Panc1 (cell line): ENCODE results near the gene PIK3AP1. TPM values are rescaled to one million over a fixed set of nuclear protein-coding genes. Genes with fewer than 3 reads are reported as not detected.

Source experiments
- ATAC-seq: fragments of 200-7000 bp; cut with Tn5 transposase; 2 replicates; pipeline ENCODE4 v1.9.1; 2020; ENCODE audit warnings: mild to moderate bottlenecking, moderate library complexity
- BruUV-seq: library from RNA; stranded (reverse); fragments of 400-500 nt; replicated peaks from 2 replicates; lab custom pipeline; 2021; lab: Mats Ljungman, UMichigan
- CTCF ChIA-PET: fragments of 300-600 bp; sonication (Branson Sonifier 250); formaldehyde crosslinking; loops from one replicate; lab custom pipeline; 2022; ENCODE audit warnings: antibody characterized with exemption; lab: Charles Lee
- POLR2A ChIA-PET: fragments of 300-600 bp; sonication (Branson Sonifier 250); formaldehyde crosslinking; loops from one replicate; lab custom pipeline; 2022; ENCODE audit warnings: antibody characterized with exemption; lab: Charles Lee
- DNase-seq: peaks from one replicate; pipeline ENCODE4 v3.0.0-alpha.2; 2010; ENCODE audit warnings: low read depth, low spot score
- H3K27ac ChIP-seq: 2 replicates; pipeline ENCODE4 v1.5.1; 2011; ENCODE audit warnings: mild to moderate bottlenecking, low read length, inconsistent platforms
- H3K27me3 ChIP-seq: fragments of 200-500 bp; sonication (Bioruptor generic); 2 replicates; pipeline ENCODE4 v1.6.0; 2014; ENCODE audit warnings: low read length, inconsistent platforms; ENCODE audit not compliant: control insufficient read depth, insufficient read depth
- H3K36me3 ChIP-seq: fragments of 200-500 bp; sonication (Bioruptor generic); 2 replicates; pipeline ENCODE4 v1.5.1; 2014; ENCODE audit warnings: inconsistent platforms, mild to moderate bottlenecking, low read length, moderate library complexity; ENCODE audit not compliant: control insufficient read depth, insufficient read depth
- H3K4me1 ChIP-seq: 2 replicates; pipeline ENCODE4 v1.5.1; 2011; ENCODE audit warnings: inconsistent platforms, mild to moderate bottlenecking, low read length, moderate library complexity; ENCODE audit not compliant: control insufficient read depth, insufficient read depth
- H3K4me3 ChIP-seq, 2 experiments: 2 replicates each; pipeline ENCODE4 v1.5.1; 2011 to 2012; ENCODE audit warnings: low read depth in 2 of 2, low read length in 2 of 2, mild to moderate bottlenecking in 2 of 2, inconsistent platforms in 1 of 2, moderate library complexity in 1 of 2
- H3K9me3 ChIP-seq: fragments of 200-500 bp; sonication (Bioruptor generic); 2 replicates; pipeline ENCODE4 v1.5.1; 2014; ENCODE audit warnings: low read depth, mild to moderate bottlenecking, inconsistent platforms, low read length, moderate library complexity; ENCODE audit not compliant: control insufficient read depth, insufficient read depth
- POLR2AphosphoS5 ChIP-seq: IDR thresholded peaks from 2 replicates; pipeline ENCODE4 v1.6.1; 2012; ENCODE audit warnings: mild to moderate bottlenecking, low read depth, low read length, moderate library complexity
- SIN3A ChIP-seq: IDR thresholded peaks from 2 replicates; pipeline ENCODE4 v1.6.1; 2012; ENCODE audit warnings: low read depth, mild to moderate bottlenecking, low read length, moderate library complexity, borderline replicate concordance; ENCODE audit not compliant: insufficient read depth
- TCF7L2 ChIP-seq: IDR thresholded peaks from 2 replicates; pipeline ENCODE4 v1.6.1; 2011; ENCODE audit warnings: mild to moderate bottlenecking, low read depth, low read length, inconsistent platforms
- in situ Hi-C: cut with HindIII; loops from 2 replicates; pipeline ENCODE4 v1.10.0; 2016; ENCODE audit warnings: low sequenced_read_pairs, low pct_unique_long_range_greater_than_20kb
- intact Hi-C: fragments of 100-400 bp; cut with micrococcal nuclease; formaldehyde crosslinking; loops from one replicate; pipeline ENCODE4 v1.10.0; 2022; ENCODE audit not compliant: unreplicated experiment
- total RNA-seq: library from RNA; stranded (reverse); gene quantifications from one replicate; pipeline ENCODE4 v1.2.1, GENCODE V29; 2021; ENCODE audit not compliant: unreplicated experiment
- TF ChIP-seq, protein P1 (sequence below), 2 experiments: IDR thresholded peaks; 2 replicates each; pipeline ENCODE4 v1.6.1; 2011 to 2012; ENCODE audit warnings: low read depth in 2 of 2, control low read depth in 1 of 2, low read length in 1 of 2, mild to moderate bottlenecking in 1 of 2, moderate library complexity in 1 of 2; ENCODE audit not compliant: insufficient read depth in 1 of 2
- TF ChIP-seq, protein P2 (sequence below): fragments of 450-650 bp; IDR thresholded peaks from 2 replicates; pipeline ENCODE4 v1.5.1; 2017; ENCODE audit warnings: mild to moderate bottlenecking

PIK3AP1 gene
- total RNA-seq, 1 experiment from 2014 or later, result 2.6 TPM

- intact Hi-C loops, result no loop called here
- H3K27me3 ChIP-seq, result no peaks in the 10 kb centered on the region
- H3K36me3 ChIP-seq, result no peaks in the 10 kb centered on the region
- no peak for TF ChIP-seq POLR2AphosphoS5
- TF ChIP-seq, protein P1, sequence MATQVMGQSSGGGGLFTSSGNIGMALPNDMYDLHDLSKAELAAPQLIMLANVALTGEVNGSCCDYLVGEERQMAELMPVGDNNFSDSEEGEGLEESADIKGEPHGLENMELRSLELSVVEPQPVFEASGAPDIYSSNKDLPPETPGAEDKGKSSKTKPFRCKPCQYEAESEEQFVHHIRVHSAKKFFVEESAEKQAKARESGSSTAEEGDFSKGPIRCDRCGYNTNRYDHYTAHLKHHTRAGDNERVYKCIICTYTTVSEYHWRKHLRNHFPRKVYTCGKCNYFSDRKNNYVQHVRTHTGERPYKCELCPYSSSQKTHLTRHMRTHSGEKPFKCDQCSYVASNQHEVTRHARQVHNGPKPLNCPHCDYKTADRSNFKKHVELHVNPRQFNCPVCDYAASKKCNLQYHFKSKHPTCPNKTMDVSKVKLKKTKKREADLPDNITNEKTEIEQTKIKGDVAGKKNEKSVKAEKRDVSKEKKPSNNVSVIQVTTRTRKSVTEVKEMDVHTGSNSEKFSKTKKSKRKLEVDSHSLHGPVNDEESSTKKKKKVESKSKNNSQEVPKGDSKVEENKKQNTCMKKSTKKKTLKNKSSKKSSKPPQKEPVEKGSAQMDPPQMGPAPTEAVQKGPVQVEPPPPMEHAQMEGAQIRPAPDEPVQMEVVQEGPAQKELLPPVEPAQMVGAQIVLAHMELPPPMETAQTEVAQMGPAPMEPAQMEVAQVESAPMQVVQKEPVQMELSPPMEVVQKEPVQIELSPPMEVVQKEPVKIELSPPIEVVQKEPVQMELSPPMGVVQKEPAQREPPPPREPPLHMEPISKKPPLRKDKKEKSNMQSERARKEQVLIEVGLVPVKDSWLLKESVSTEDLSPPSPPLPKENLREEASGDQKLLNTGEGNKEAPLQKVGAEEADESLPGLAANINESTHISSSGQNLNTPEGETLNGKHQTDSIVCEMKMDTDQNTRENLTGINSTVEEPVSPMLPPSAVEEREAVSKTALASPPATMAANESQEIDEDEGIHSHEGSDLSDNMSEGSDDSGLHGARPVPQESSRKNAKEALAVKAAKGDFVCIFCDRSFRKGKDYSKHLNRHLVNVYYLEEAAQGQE (IDR thresholded peaks at IDR 0.05; ENCODE audit: insufficient read depth in 1 of 2, low read depth in 2 of 2, low read length in 1 of 2), result no peak
- no peak for TF ChIP-seq SIN3A
- TF ChIP-seq, protein P2, sequence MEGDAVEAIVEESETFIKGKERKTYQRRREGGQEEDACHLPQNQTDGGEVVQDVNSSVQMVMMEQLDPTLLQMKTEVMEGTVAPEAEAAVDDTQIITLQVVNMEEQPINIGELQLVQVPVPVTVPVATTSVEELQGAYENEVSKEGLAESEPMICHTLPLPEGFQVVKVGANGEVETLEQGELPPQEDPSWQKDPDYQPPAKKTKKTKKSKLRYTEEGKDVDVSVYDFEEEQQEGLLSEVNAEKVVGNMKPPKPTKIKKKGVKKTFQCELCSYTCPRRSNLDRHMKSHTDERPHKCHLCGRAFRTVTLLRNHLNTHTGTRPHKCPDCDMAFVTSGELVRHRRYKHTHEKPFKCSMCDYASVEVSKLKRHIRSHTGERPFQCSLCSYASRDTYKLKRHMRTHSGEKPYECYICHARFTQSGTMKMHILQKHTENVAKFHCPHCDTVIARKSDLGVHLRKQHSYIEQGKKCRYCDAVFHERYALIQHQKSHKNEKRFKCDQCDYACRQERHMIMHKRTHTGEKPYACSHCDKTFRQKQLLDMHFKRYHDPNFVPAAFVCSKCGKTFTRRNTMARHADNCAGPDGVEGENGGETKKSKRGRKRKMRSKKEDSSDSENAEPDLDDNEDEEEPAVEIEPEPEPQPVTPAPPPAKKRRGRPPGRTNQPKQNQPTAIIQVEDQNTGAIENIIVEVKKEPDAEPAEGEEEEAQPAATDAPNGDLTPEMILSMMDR, result no peak
- no peak for TF ChIP-seq TCF7L2
- in situ Hi-C loops, result no loop called here
- no peak overlapping the region for H3K4me3 ChIP-seq
- ChIA-PET POLR2A (no interaction called here), CTCF (no interaction called here)
- H3K27ac ChIP-seq, result no peak overlapping the region
- no TSS peak for BruUV-seq
- ATAC-seq (no peak), DNase-seq (no peak)
- no peaks in the 10 kb centered on the region; the same call in 1 of the 2 replicates for H3K4me1 ChIP-seq
- H3K9me3 ChIP-seq, result no peaks in the 10 kb centered on the region
Measured at GRCh38 chr10:96661632-96662031, 58.7 kb downstream of the PIK3AP1 start.

- in situ Hi-C loops (no loop called here), intact Hi-C loops (no loop called here)
- Histone ChIP-seq H3K36me3 (no peaks in the 10 kb centered on the region), H3K4me1 (no peaks in the 10 kb centered on the region; the same call in 1 of the 2 replicates), H3K4me3 (no peak overlapping the region), H3K9me3 (no peaks in the 10 kb centered on the region), H3K27me3 (no peaks in the 10 kb centered on the region), H3K27ac (no peak overlapping the region)
- ATAC-seq (no peak), DNase-seq (no peak)
- BruUV-seq, result no TSS peak
- CTCF ChIA-PET, result no interaction called here
- TF ChIP-seq SIN3A (no peak), TCF7L2 (no peak), POLR2AphosphoS5 (no peak)
- TF ChIP-seq, protein P1 (IDR thresholded peaks at IDR 0.05; ENCODE audit: insufficient read depth in 1 of 2, low read depth in 2 of 2, low read length in 1 of 2), result no peak
- TF ChIP-seq, protein P2, result no peak
- POLR2A ChIA-PET, result no interaction called here
Measured at GRCh38 chr10:96660297-96660696, 60.0 kb downstream of the PIK3AP1 start.
